GM19023 (cell line): ENCODE results near the gene ACO2.

Experiments
- ATAC-seq: cut with Tn5 transposase; IDR thresholded peaks from one replicate; pipeline ENCODE4 v1.9.1; 2021; ENCODE audit warnings: mild to moderate bottlenecking, moderate library complexity; ENCODE audit not compliant: unreplicated experiment

Gene ACO2

GRCh38 chr22:41487037-41487935, 18.4 kb downstream of the ACO2 start:
- ATAC-seq: no peak

GRCh38 chr22:41488076-41488475, 19.2 kb downstream of the ACO2 start:
- no peak for ATAC-seq

DNA sequence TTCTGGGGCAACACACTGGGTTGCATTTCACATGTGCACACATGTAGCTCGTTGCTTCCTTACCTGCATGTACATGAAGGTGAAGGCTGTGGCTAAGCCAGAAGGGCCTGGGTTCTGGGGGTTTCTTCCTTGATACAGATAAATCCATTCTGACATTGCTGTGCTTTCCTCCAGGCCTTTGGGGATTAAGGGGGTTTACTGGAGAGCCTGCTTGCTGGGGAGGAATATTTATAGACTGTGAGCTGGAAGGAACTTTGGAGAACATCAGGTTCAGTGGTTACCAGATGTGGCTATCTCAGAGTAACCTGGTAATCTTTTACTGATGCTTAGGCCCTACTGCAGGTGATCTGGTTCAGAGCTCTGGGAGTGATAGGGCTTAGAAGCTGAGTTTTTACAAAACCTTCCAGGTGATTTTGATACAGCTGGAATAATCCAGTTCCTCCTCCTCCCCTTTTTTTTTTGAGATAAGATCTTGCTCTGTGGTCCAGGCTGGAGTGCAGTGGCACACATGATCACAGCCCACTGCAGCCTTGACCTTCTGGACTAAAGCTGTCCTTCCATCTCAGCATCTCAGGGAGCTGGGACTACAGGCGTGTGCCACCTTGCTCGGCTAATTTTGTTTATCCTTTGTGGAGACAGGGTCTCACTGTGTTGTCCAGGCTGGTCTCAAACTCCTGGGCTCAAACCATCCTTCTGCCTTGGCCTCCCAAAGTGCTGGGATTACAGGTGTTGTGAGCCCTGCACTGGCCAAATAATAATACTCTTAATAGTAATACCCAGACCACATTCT, 19.9 kb downstream of the ACO2 start:
- no peak for ATAC-seq

DNA sequence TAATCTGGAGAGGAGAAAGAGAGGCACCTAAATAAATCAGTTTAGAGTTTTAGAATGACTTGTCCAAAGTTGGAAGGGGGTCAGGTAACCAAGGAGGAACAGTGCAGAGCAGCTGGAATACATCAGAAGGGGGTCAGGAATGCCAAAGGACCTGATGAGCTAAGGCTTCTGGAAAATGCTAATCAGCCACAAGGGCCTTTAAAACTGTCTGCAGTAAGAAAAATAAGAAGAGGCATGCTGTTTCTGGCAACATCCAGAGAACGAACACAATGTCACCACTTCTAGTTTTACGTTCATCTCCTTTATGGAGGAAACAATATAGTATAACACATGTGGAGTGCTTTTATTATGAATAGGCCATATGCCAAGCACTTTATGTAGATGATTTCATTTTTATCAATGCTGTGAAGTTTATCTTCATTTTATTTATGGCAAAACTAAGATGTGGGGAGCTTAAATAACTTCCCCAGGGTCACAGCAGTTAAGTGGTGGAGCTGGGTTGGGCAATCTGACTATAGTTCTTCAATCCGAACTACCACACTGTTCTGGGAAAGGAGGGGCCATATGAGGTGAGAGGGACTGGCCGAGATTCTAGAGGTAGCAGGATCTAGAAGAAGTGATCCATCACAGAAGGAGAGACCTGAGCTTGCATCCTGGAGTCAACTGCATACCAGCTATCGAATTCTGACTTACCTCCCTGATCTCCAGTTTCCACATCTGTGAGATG, 22.6 kb downstream of the ACO2 start:
- ATAC-seq: no peak

DNA sequence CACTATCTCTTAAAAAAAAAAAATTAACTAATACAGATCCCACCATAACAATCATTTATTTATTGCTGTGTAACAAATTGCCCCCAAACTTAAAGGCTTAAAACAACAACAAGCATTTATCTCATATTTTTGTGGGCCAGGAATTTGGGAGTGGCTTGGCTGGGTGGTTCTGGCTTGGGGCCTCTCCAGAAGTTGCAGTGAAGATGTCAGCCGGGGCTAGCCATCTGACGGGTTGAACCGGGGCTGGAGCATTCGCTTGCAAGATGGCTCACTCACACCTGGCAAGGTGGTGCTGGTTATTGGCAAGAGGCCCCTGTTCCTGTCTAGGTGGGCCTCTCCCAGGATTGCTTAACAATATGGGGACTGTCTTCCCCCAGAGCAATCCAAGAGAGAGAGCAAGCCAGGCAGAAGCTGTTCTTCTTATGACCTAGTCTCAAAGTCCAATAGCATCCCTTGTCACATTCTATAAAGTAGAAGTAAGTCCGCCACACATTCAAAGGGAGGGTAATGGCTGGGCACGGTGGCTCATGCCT, 29.5 kb downstream of the ACO2 start:
- no peak for ATAC-seq

GRCh38 chr22:41499624-41500280, 30.8 kb downstream of the ACO2 start:
- ATAC-seq: no peak

- ATAC-seq: no peak
These were observed 31.4 kb downstream of the ACO2 start for GRCh38 chr22:41500303-41500702.

GRCh38 chr22:41501209-41501608, 32.3 kb downstream of the ACO2 start:
- ATAC-seq: no peak

DNA sequence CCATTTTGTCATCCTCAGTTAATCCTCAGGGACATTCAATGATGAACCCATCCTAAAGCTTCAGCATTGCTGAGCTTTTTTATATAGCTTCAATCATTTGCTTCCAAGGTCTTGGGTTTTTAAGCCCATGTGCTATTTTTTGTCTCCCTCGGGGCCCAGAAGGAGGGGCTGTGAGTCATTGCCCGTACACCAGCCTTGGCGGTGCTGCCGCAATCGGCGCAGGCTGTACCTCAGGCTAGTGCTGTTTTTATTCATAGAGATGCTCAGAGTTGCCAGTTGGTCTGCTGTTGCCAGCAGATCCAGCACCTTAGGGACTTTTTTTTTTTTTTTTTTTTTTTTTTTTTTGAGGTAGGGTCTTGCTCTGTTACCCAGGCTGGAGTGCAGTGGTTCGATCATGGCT, 35.5 kb downstream of the ACO2 start:
- ATAC-seq: no peak

GRCh38 chr22:41504816-41505215, 35.9 kb downstream of the ACO2 start:
- ATAC-seq: no peak

DNA sequence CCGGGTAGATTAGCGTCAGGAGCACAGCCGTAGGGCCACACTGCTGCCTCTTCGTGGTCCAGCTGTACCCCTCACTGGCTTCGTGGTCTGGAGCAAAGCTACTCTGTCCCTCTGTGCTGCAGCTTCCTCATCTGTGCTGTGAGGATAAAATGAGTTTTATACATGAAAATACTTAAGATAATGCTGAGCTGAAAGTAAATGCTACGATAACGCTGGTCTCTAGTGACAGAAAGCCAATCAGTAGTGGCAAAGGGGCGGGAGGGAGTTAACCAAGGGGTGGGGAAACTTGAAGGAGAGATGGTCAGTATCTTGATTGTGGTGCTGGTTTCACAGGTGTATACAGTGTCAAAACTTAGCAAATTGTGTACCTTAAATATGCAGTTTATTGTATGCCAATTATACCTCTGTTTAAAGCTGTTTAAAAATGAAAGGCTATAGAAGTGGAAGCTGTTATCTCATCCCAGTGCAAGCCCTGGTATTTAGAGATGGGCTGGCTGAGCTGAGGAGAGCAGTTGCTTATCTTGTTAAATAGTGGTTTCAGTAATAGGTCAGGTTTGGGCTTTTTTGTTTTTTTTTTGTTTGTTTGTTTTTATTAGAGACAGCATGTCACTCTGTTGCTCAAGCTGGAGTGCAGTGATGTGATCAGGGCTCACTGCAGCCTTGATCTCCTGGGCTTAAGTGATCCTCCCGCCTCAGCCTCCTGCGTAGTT, 36.7 kb downstream of the ACO2 start:
- no peak for ATAC-seq

DNA sequence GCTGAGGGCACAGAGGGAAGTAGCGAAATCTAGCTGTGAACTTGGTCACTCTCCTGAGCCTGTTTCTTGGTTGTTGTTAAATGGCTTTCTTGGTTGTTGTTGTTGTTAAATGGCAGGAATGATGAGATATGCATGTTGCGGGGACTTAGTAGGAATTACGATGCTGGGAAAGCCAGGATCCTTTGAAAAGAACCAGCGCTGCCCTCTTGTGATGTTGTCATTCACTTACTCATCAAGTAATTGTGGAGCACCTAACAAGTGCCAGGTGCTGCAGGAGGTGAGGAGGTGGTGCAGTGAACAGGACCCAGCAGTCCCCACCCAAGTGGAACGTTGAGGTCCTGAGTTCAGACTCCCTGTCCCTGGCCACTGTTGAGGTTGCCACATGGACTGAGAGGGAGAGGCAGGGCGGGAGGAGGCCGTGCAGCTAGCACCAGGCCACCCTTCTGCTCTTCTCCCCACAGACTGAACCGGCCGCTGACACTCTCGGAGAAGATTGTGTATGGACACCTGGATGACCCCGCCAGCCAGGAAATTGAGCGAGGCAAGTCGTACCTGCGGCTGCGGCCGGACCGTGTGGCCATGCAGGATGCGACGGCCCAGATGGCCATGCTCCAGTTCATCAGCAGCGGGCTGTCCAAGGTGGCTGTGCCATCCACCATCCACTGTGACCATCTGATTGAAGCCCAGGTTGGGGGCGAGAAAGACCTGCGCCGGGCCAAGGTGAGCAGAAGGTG, 38.6 kb downstream of the ACO2 start:
- no peak for ATAC-seq

DNA sequence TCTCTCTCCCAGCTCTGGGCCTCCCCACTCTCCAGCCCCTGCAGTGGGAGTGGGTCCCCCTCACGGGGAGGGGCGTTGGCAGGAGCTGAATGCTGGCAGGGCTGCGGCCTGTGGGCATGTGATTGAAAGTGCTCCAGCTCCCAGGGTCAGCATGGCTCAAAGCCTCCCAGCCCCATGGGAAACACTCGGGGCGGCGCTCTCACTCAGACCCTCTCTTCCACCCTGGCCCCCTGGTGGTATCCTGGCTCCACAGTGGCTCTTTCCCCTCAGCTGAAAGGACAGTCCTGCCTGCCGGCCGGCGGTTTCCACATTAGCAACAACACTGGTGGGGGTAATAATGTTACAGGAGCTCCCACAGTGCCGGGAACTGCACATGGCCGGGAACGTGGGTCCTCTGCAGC, 39.9 kb downstream of the ACO2 start:
- no peak for ATAC-seq

DNA sequence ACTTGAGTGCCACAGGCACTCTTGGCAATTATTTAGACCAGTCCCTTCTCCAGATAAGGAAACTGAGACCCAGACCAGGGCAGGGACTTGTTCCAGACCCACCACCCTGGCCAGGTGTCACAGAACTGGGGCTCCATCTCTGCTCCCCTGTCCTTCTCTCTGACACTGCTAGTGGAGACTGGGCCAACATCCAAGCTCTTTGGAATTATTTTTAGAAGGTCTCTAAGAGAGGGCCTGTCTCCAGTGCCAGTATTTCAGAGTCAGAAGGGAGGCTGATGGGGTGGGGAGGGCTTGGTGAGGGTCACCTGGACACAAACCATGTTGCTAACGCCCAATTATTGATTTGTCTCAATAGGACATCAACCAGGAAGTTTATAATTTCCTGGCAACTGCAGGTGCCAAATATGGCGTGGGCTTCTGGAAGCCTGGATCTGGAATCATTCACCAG, 42.6 kb downstream of the ACO2 start:
- no peak for ATAC-seq

DNA sequence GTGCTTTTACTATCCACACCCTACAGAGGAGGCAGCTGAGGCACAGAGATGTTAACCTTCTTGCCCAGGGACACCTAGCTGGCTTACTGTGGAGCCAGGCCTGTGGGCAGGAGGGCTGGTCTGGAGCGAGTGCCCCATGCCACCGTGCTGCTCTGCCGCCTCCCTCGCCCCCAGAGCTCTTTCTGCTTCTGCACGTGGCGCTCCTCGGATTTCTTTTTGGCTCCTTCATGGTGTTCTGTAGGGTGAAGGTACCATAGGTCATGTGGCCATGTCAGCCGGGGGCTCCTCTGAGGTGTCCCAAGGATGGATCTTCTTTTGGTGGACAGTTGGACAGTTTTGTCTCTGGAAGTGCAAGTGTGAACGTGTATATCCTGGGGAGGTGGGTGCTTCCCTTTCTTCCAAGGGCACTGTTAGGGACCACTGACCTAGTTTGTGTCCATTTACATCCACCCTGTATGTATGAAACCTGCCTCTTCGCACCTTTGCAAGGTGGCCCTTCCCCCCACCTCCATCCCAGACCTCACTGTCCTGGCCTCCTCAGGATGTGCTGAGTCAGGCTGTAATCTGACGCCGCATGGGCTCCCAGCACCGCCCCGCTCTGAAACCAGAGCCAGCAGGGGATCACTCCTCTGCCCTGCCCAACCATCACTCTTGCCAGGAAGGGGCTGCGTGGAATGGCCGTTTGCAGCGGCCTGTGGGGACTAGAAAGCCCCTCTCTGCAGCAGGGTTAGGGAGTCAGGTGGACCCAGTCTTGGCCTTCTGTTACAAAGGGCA, 43.7 kb downstream of the ACO2 start:
- no peak for ATAC-seq

DNA sequence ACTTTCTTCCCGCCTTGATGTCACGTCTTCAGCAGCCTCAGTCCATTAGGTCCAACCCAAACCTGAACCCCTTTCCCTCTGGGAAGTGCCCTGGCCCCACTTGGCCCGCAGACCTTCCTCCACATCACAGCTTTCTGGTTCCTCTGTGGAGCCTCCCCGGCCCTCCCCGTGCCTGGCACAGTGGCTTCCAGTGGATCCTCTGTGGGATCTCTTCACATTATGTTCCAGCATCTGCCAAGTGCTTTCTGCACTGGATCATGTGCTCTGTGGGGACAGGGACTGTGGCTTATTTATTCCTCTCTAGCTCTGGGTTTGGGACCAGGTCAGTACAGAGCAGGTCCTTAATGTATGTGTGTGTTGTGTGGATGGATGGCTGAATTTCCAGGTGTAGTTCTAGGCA, 44.5 kb downstream of the ACO2 start:
- ATAC-seq: no peak

DNA sequence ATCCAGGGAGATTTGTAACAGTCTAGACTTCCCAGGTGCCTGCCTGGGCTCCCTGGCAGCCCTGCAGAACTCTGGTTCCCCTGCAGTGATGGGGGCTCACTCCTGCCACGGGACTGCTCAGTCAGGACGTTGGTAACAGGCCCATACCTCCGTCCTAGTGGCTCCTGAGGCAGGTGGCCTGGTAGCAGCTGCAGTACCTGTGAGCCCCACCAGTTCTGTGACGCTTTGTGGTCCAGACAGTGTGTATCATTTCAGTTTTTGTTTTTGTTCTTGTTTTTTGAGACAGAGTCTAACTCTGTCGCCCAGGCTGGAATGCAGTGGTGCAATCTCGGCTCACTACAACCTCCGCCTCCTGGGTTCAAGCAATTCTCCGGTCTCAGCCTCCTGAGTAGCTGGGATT, 47.5 kb downstream of the ACO2 start:
- no peak for ATAC-seq

GRCh38 chr22:41517172-41518047, 48.5 kb downstream of the ACO2 start:
- no peak for ATAC-seq
